CD14-positive monocyte (primary cell): ENCODE results near the gene DNAH14. TPM values are rescaled to one million over a fixed set of nuclear protein-coding genes. Genes with fewer than 3 reads are reported as not detected.

Experiments used
- DNase-seq, 3 donors: peaks; one replicate each; pipeline ENCODE4 v3.0.0-alpha.2; 2011 to 2022
- H2AFZ ChIP-seq: 2 replicates; pipeline ENCODE4 v1.6.0; 2012; ENCODE audit warnings: mild to moderate bottlenecking, low read depth, low read length, inconsistent platforms; ENCODE audit not compliant: insufficient read depth, poor library complexity, severe bottlenecking
- H3K27ac ChIP-seq, 2 donors: 1 replicate in 1 of 2; 2 replicates in 1 of 2; pipeline ENCODE4 v1.5.1; 2012 to 2013; ENCODE audit warnings: low read length in 2 of 2, control low read depth in 1 of 2, inconsistent platforms in 1 of 2, low read depth in 1 of 2, mild to moderate bottlenecking in 1 of 2
- H3K27me3 ChIP-seq, 2 donors: one replicate each; pipeline versions ENCODE4 v1.6.0 to v1.6.1; 2011 to 2013; ENCODE audit warnings: low read length in 2 of 2; ENCODE audit not compliant: control insufficient read depth in 2 of 2, insufficient read depth in 2 of 2
- H3K36me3 ChIP-seq, 2 donors: replicated peaks in 1 of 2; 1 replicate in 1 of 2; 2 replicates in 1 of 2; pipeline versions ENCODE4 v1.5.1 to v1.6.1; 2012 to 2013; ENCODE audit warnings: low read length in 2 of 2, control low read depth in 1 of 2, inconsistent platforms in 1 of 2, mild to moderate bottlenecking in 1 of 2; ENCODE audit not compliant: insufficient read depth in 2 of 2, control insufficient read depth in 1 of 2
- H3K4me1 ChIP-seq, 2 donors: 1 replicate in 1 of 2; 2 replicates in 1 of 2; pipeline versions ENCODE4 v1.5.1 to v1.6.1; 2012 to 2013; ENCODE audit warnings: low read length in 2 of 2, control low read depth in 1 of 2, inconsistent platforms in 1 of 2, mild to moderate bottlenecking in 1 of 2, moderate library complexity in 1 of 2; ENCODE audit not compliant: insufficient read depth in 2 of 2, control insufficient read depth in 1 of 2
- H3K4me2 ChIP-seq: replicated peaks from 2 replicates; pipeline ENCODE3; 2012; ENCODE audit warnings: low read length, moderate library complexity, mild to moderate bottlenecking; ENCODE audit not compliant: poor library complexity, severe bottlenecking; ENCODE audit errors: extremely low read depth
- H3K4me3 ChIP-seq, 3 experiments: fragments of 200-600 bp in 1 of 3; sonication (generic) in 1 of 3; replicated peaks in 1 of 3; 1 replicate in 2 of 3; 2 replicates in 1 of 3; pipeline ENCODE4 v1.5.1; 2011 to 2013; ENCODE audit warnings: low read length in 3 of 3, mild to moderate bottlenecking in 3 of 3, control low read depth in 2 of 3, low read depth in 2 of 3, inconsistent platforms in 1 of 3, moderate library complexity in 1 of 3
- H3K79me2 ChIP-seq: 2 replicates; pipeline ENCODE4 v1.6.0; 2012; ENCODE audit warnings: mild to moderate bottlenecking, control low read depth, inconsistent platforms, low read length, moderate library complexity; ENCODE audit not compliant: insufficient read depth
- H3K9ac ChIP-seq: 2 replicates; pipeline ENCODE4 v1.6.0; 2017; ENCODE audit warnings: low read length, mild to moderate bottlenecking; ENCODE audit not compliant: insufficient read depth, poor library complexity, severe bottlenecking
- H3K9me3 ChIP-seq, 2 donors: replicated peaks in 1 of 2; 1 replicate in 1 of 2; 2 replicates in 1 of 2; pipeline versions ENCODE4 v1.5.1 to v1.6.1; 2012 to 2013; ENCODE audit warnings: low read length in 2 of 2, control low read depth in 1 of 2; ENCODE audit not compliant: control insufficient read depth in 1 of 2, insufficient read depth in 1 of 2
- H4K20me1 ChIP-seq: 2 replicates; pipeline ENCODE4 v1.6.0; 2012; ENCODE audit warnings: mild to moderate bottlenecking, low read length, control low read depth, moderate library complexity; ENCODE audit not compliant: insufficient read depth
- H3K27ac Mint-ChIP-seq, 7 donors: one replicate each; pipeline ENCODE4 v1.8.0; 2020; ENCODE audit warnings: mild to moderate bottlenecking in 7 of 7, mixed read lengths in 7 of 7, moderate library complexity in 6 of 7, inconsistent platforms in 2 of 7
- H3K27me3 Mint-ChIP-seq, 3 donors: one replicate each; pipeline ENCODE4 v1.8.0; 2021 to 2022; ENCODE audit warnings: low read depth in 3 of 3, mild to moderate bottlenecking in 3 of 3, mixed read lengths in 3 of 3, moderate library complexity in 3 of 3, inconsistent platforms in 1 of 3
- H3K36me3 Mint-ChIP-seq, 2 donors: one replicate each; pipeline ENCODE4 v1.8.0; 2020; ENCODE audit warnings: mixed read lengths in 2 of 2, inconsistent platforms in 1 of 2, mild to moderate bottlenecking in 1 of 2
- H3K4me1 Mint-ChIP-seq: one replicate; pipeline ENCODE4 v1.8.0; 2020; ENCODE audit warnings: mild to moderate bottlenecking, mixed read lengths
- H3K4me3 Mint-ChIP-seq, 2 donors: one replicate each; pipeline ENCODE4 v1.8.0; 2020; ENCODE audit warnings: mild to moderate bottlenecking in 2 of 2, mixed read lengths in 2 of 2, moderate library complexity in 1 of 2
- H3K9me3 Mint-ChIP-seq, 7 donors: one replicate each; pipeline ENCODE4 v1.8.0; 2020 to 2022; ENCODE audit warnings: mixed read lengths in 7 of 7, mild to moderate bottlenecking in 6 of 7, moderate library complexity in 6 of 7, inconsistent platforms in 2 of 7
- WGBS: methylation state at CpG from one replicate; pipeline ENCODE4 v1.1.5; 2013; ENCODE audit warnings: missing lambda C conversion rate; ENCODE audit not compliant: insufficient coverage; 5-methylcytosine and 5-hydroxymethylcytosine counted together
- intact Hi-C, 2 donors: fragments of 100-400 bp; cut with micrococcal nuclease; formaldehyde crosslinking; loops; one replicate each; pipeline versions ENCODE4 v1.15.0 to v1.15.1; 2023
- polyA plus RNA-seq, 3 donors: library from polyadenylated mRNA; depleted of rRNA in 1 of 3; unstranded in 2 of 3; stranded (reverse) in 1 of 3; fragments of 300-500 nt in 2 of 3; fragments of >200 nt in 1 of 3; fragmentation: Illumina TruSeq in 2 of 3; gene quantifications; 1 replicate in 2 of 3; 2 replicates in 1 of 3; pipeline ENCODE4 v1.2.3, GENCODE V29; 2012 to 2021
- TF ChIP-seq, protein P1 (sequence below): fragments of 200-600 bp; IDR thresholded peaks from one replicate; pipeline ENCODE4 v1.8.0; 2022; ENCODE audit warnings: antibody characterized with exemption, mild to moderate bottlenecking

The DNAH14 gene
- polyA plus RNA-seq, 3 donors, result 0.83 TPM; not detected in 2

DNA sequence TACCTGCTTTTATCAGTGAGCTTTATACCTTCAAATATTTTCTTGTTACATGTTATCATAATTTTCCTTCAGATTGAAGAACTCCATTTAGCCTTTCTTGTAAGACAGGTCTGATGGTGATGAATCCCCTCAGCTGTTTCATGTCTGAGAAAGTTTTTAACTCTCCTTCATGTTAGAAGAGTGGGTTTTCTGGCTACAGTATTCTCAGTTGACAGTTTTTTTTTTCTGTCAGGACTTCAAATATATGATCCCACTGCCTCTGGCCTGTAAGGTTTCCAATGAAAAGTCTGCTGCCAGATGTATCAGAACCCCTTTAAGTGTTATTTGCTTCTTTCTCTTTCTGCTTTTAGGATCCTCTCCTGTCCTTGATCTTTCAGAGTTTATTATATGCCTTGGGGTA, 250.2 kb downstream of the DNAH14 start:
- Histone ChIP-seq H3K4me1 (no peaks in the 10 kb centered on the region), H3K4me3 (no peak overlapping the region), H3K27me3 (no peaks in the 10 kb centered on the region), H4K20me1 (no peaks in the 10 kb centered on the region), H3K36me3 (no peaks in the 10 kb centered on the region), H3K4me2 (no peak overlapping the region), H2AFZ (no peak overlapping the region), H3K79me2 (no peaks in the 10 kb centered on the region), H3K27ac (no peak overlapping the region), H3K9ac (no peak overlapping the region), H3K9me3 (peaks cover 23 to 35% of the 10 kb centered on the region in 2 donors)
- no peak overlapping the region for H3K27ac Mint-ChIP-seq
- TF ChIP-seq, protein P1, sequence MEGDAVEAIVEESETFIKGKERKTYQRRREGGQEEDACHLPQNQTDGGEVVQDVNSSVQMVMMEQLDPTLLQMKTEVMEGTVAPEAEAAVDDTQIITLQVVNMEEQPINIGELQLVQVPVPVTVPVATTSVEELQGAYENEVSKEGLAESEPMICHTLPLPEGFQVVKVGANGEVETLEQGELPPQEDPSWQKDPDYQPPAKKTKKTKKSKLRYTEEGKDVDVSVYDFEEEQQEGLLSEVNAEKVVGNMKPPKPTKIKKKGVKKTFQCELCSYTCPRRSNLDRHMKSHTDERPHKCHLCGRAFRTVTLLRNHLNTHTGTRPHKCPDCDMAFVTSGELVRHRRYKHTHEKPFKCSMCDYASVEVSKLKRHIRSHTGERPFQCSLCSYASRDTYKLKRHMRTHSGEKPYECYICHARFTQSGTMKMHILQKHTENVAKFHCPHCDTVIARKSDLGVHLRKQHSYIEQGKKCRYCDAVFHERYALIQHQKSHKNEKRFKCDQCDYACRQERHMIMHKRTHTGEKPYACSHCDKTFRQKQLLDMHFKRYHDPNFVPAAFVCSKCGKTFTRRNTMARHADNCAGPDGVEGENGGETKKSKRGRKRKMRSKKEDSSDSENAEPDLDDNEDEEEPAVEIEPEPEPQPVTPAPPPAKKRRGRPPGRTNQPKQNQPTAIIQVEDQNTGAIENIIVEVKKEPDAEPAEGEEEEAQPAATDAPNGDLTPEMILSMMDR, result no peak
- no peaks in the 10 kb centered on the region for H3K4me1 Mint-ChIP-seq
- no peaks in the 10 kb centered on the region for H3K27me3 Mint-ChIP-seq
- intact Hi-C loops, result no loop called here
- peaks cover 33 to 44% (median 38%) of the 10 kb centered on the region in 7 donors for H3K9me3 Mint-ChIP-seq
- H3K36me3 Mint-ChIP-seq, result no peaks in the 10 kb centered on the region
- H3K4me3 Mint-ChIP-seq, result no peak overlapping the region
- no peak for DNase-seq

DNA sequence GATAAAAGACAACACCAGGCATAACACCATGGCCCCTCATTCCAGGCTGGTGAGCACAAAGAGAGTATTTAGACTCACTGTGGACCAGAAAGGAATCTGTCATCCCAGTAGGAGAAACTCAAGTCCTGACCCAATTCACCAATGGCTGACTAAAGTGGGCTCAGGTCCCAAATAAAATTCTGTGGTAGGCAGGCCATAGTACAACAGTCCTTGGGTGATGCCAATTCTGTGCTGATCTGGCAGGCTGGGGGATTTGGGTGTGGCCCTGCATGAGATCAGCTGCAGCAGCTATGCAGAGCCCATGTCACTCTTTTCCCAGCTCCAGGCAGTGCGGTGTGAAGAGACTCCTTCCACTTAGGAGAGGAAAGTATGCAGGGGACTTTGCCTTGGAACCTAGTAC, 253.2 kb downstream of the DNAH14 start:
- Histone ChIP-seq H3K4me1 (no peaks in the 10 kb centered on the region), H3K36me3 (no peaks in the 10 kb centered on the region), H3K9me3 (peaks cover 18 to 29% of the 10 kb centered on the region in 2 donors), H3K4me2 (no peak overlapping the region), H3K27ac (no peak overlapping the region), H4K20me1 (no peaks in the 10 kb centered on the region), H3K4me3 (no peak overlapping the region), H2AFZ (no peak overlapping the region), H3K27me3 (no peaks in the 10 kb centered on the region), H3K9ac (no peak overlapping the region), H3K79me2 (no peaks in the 10 kb centered on the region)
- TF ChIP-seq, protein P1, result no peak
- H3K27ac Mint-ChIP-seq, result no peak overlapping the region
- WGBS, result 100% methylated on average over 1 of the region's 1 CpG
- DNase-seq, result no peak
- intact Hi-C loops, result no loop called here
- peaks cover 25 to 32% (median 26%) of the 10 kb centered on the region in 7 donors for H3K9me3 Mint-ChIP-seq
- no peaks in the 10 kb centered on the region for H3K27me3 Mint-ChIP-seq
- no peak overlapping the region for H3K4me3 Mint-ChIP-seq
- no peaks in the 10 kb centered on the region for H3K36me3 Mint-ChIP-seq
- no peaks in the 10 kb centered on the region for H3K4me1 Mint-ChIP-seq
